ENCODE measurements around the gene TMEM14A.
"Not testable (repeated sequence)": the region's sequence is repeated elsewhere in the genome, so short reads cannot be mapped to it uniquely, and the experiment has no call there.

Gene TMEM14A

DNA sequence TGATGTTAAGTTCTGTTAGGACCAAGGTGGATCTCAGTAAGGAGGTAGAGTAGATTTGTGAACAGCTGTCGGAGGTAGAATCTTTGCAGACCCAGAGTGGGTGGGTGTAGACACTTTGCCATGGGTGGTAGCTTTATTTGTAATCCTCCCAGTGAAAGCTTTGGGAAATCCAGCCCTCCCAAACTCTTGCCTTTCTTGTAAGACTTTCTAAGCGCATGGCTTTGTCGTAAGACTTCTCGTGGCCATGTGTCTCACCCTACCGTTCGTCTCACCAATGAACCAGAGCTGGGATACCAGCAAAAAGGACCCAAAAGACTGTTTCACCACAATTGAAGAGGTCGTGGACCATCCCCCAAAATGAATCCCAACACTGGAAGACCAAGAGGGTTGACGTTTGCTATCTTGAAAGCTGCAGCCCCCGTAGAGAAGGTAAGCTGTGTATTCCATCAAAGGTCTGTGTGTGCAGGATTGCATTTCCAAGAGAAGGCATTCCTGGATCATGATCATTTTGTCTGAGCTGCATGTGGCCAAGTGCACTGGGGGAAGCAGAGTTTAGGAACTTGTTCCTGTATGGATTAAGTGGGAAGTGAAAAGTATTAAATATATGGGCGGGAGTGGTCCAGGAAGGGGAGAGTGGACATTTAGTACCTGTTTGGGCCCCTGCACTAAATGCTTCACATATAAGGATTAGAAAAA is 5.8 kb upstream of the TMEM14A start:
- no peak for TF ChIP-seq ZNF274 (IDR thresholded peaks at IDR 0.05; ENCODE audit: low read depth, low read length)
- peak overlapping the region; percentile 68 for H3K4me3 ChIP-seq (ENCODE audit: low read length)

- TF ChIP-seq ZNF274 (IDR thresholded peaks at IDR 0.05; ENCODE audit: low read depth, low read length), result no peak
- peak overlapping the region; percentile 68 for H3K4me3 ChIP-seq (ENCODE audit: low read length)
Observed at GRCh38 chr6:52666071-52666470, 4.8 kb upstream of the TMEM14A start.

DNA sequence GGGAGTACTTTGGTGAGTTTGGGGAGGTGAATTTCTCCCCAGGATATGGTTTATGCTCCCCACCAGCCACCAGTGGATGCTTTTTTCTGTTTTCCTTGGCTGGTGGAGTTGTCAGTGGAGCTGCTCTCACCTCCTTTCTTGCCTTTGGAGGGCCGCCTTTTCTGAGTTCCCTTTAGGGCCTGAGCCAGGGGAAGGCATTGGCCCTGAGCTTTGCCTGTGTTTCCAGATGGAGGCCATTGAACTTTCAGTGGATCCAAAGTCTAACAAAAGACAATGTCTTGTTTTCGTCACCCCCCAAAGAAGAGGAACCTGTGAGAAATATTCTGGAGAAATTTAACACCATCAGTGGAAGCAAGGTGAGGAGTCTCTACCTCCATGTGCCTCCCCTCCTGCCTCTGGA is 4.4 kb upstream of the TMEM14A start:
- TF ChIP-seq ZNF274 (IDR thresholded peaks at IDR 0.05; ENCODE audit: low read depth, low read length), result no peak
- peak overlapping the region; percentile 68 for H3K4me3 ChIP-seq (ENCODE audit: low read length)

- no peak for TF ChIP-seq ZNF274 (IDR thresholded peaks at IDR 0.05; ENCODE audit: low read depth, low read length)
- no peak overlapping the region for H3K4me3 ChIP-seq (ENCODE audit: low read length)
Observed at GRCh38 chr6:52667572-52667971, 3.3 kb upstream of the TMEM14A start.

DNA sequence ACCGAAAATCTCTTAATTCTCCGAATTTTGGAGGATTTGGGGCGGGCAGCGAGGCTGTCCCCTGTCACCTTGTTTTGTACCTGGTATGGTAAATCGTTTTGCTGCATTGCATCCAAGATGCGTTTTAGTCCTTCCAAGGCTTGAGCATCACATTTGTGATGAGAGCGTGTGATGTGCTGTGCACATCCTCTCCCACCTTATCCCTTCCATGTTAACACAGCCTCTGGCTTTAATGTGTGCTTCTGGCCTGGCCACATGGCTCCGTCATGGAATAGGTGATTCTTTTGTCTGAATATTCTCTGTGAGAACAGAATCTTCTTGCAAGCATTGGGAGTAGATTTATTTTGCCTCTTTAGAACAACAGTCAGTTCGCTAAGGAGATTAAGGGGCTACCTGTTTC is 763 bp downstream of the TMEM14A start:
- TF ChIP-seq ZNF274 (IDR thresholded peaks at IDR 0.05; ENCODE audit: low read depth, low read length), result no peak
- H3K4me3 ChIP-seq (ENCODE audit: low read length), result peak overlapping the region; percentile 73

DNA sequence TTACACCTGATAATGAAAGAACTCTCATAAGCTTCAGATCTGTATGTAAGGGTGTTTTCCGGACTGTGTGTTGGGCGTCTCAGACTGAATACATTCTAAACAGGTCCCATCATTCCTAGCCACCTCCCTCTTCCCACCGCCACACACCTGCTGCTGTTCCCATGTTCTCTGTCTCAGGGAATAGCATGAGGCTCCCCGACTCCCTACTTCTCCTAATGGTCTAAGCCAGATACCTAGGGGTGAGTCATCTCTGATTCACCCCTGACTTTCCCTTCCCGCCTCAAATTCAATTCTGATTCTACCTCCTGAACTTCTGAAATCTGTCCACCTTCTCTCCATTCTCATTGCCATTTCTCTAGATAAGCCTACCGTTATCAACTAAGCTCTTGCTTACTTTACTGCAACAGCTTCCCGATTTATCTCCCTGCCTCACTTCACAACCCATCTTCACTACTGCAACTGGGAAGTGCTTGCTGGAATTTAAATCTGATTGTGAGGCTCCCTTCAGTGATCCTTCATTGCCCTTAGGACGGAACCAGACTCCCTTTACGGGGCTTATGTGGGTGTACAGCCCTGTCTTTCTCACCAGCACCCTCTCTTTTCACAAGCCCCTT is 1.6 kb downstream of the TMEM14A start:
- TF ChIP-seq ZNF274 (IDR thresholded peaks at IDR 0.05; ENCODE audit: low read depth, low read length), result no peak
- H3K4me3 ChIP-seq (ENCODE audit: low read length), result no peak overlapping the region

GRCh38 chr6:52674666-52675065 is 3.8 kb downstream of the TMEM14A start:
- TF ChIP-seq ZNF274 (IDR thresholded peaks at IDR 0.05; ENCODE audit: low read depth, low read length), result no peak
- H3K4me3 ChIP-seq (ENCODE audit: low read length), result no peak overlapping the region

DNA sequence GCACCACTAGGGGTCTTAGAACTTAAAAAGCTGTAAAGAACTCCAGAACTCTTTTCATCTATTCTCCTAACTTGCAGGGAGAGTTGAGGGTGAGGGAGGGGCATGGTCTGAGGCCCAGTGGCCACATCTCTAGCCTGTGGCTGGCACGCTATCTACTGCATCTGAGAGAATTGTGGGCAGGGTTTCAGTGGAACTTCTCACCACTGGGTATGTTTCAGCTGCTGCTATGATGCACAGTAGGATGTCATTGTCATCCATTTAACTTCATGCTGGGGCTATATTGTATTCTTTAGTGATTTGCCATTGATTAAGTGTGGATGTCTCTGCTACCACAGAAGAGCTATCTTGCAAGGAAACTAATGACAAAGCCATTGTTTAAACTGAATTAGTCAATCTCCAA is 4.5 kb downstream of the TMEM14A start:
- TF ChIP-seq ZNF274 (IDR thresholded peaks at IDR 0.05; ENCODE audit: low read depth, low read length), result no peak
- no peak overlapping the region for H3K4me3 ChIP-seq (ENCODE audit: low read length)

DNA sequence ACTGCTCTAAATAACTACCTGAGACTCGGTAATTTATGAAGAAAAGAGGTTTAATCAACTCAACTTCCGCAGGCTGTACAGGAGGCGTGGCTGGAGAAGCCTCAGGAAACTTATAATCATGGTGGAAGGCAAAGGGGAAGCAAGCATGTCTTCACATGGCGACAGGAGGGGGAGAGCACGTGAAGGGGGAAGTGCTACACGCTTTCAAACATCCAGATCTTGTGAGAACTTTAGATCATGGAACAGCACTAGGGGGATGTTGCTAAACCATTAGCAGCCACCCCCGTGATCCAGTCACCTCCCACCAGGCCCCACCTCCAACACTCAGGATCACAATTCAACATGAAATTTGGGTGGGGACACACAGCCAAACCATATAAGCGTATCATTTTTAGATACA is 5.7 kb downstream of the TMEM14A start:
- not testable (repeated sequence) for H3K4me3 ChIP-seq (ENCODE audit: low read length)

DNA sequence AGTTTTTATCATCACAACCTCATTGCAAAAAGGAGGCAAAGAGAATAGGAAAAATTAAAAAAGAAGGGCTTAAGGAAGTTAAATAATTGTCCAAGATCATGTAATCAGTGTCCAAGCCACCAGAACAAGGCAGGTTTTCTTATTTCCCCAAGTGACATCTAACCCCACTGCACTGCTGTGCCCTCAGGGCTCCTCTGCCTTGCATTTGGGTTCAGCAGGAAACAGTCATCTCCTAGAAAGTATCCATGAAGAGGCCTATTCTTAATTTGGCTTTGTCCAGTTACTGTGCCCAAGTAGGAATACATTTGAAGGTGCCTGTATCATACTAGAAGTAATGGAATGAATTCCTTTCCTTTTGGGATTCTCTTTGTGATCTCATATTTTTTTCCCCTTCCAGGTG is 10.5 kb downstream of the TMEM14A start:
- no peak overlapping the region for H3K4me3 ChIP-seq (ENCODE audit: low read length)
- no peak for TF ChIP-seq ZNF274 (IDR thresholded peaks at IDR 0.05; ENCODE audit: low read depth, low read length)

DNA sequence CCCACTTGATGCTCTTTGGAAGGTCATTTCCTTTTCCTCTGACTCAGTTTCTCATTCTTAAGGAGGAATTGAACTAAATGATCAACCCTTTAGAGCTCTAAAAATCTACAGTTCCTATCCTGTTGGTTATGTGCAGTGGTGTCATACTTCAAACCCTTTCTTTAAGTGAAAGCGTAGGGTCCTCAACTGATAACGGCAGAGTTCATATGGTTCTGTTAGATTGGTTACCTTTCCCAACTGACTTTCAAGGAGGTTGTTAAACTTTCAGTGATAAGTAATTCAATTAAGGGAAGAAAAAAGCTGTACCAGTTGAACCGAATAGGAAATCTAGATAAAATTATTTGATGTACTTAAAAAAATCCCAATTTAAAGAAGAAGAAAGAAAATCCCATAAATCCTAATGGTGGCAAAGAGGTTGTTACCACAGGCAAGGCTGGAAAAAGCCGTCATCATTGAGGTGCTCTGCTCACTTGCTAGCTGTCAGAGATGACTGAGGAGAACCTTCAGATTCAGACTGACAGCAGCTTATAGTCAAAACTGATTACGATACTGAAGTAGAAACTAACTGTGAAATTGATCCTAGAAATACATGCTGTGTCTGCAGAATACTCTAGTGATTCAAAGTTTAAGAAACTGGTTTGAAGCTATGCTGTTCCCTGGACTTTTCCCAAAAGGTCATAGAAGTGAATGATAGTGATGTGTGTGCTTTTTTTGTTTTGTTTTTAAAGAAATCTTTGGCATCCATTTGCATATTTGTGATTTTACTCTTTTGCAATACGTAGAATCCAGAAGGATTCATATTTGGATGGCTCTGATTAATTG is 16.2 kb downstream of the TMEM14A start:
- TF ChIP-seq ZNF274 (IDR thresholded peaks at IDR 0.05; ENCODE audit: low read depth, low read length), result no peak

DNA sequence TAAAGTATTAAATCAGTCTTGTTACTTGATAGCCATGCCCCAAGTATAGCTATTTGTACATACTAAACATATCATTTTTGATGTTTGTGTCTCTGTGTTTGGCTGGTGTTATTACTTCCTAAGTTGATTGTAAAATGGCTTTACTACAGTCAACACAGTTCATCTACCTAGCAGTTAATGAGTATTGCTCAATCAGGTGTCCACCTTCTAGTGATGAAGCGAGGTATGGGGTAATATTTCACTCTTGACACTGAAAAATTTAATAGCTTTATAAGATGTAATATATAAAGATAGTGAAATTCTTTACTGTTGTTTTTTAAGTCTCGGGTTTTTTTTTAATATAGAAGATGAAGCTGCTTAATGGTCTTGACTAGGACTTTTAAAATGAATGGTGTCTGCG is 18.9 kb downstream of the TMEM14A start:
- TF ChIP-seq ZNF274 (IDR thresholded peaks at IDR 0.05; ENCODE audit: low read depth, low read length), result no peak
- H3K4me3 ChIP-seq (ENCODE audit: low read length), result no peak overlapping the region

More for the DNA sequence above, 16.2 kb downstream of the TMEM14A start:
- H3K4me3 ChIP-seq (ENCODE audit: low read length), result no peak overlapping the region

DNA sequence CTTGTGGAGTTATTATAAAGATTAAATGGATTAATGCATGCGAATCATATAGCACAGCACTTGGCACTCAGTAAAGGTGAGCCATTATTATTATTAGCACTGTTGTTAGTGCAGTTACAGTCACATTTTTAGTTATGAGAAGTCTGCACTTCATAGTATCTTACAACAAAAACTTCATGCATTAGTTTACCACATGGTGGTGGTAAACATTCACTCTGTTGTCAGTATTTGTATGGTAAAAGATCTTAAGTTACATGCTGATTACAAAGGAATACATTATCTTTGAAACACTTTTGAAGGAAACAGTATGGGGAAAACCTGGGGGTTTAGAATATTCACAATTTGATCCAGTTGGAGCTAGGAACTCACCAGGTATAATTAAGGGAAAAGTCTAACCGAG is 20.8 kb downstream of the TMEM14A start:
- no peak for TF ChIP-seq ZNF274 (IDR thresholded peaks at IDR 0.05; ENCODE audit: low read depth, low read length)
- H3K4me3 ChIP-seq (ENCODE audit: low read length), result no peak overlapping the region

GRCh38 chr6:52693773-52694172 is 22.9 kb downstream of the TMEM14A start:
- H3K4me3 ChIP-seq (ENCODE audit: low read length), result no peak overlapping the region

DNA sequence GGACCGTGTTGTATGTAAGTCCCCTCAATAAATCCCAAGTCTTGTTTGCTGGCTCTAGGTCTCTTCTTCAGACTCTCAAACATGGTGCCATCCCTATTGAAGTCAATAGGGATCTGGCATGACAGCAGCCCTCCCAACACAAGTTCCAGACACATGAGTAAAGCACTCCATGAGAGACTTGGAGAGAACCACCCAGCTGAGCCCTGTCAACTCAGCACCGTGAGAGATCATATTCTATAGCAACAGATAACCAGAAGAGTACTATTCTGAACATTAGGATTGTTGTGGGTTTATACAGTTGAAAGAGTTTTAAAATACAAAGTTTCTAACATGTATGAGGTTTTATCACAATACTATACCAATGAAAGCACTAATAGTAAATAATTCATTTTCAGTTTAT is 23.5 kb downstream of the TMEM14A start:
- no peak overlapping the region for H3K4me3 ChIP-seq (ENCODE audit: low read length)
- TF ChIP-seq ZNF274 (IDR thresholded peaks at IDR 0.05; ENCODE audit: low read depth, low read length), result no peak

More at GRCh38 chr6:52693773-52694172, 22.9 kb downstream of the TMEM14A start:
- TF ChIP-seq ZNF274 (IDR thresholded peaks at IDR 0.05; ENCODE audit: low read depth, low read length), result no peak
